ENCODE measurements around the gene CAMSAP2. TPM values are rescaled to one million over a fixed set of nuclear protein-coding genes. Genes with fewer than 3 reads are reported as not detected.

The CAMSAP2 gene
- total and polyA plus RNA-seq, 2 of the 8 experiments (the other 6 are each of a cell fraction or from before 2014, with no cell fraction given) = 4.2 to 27.6 TPM

DNA sequence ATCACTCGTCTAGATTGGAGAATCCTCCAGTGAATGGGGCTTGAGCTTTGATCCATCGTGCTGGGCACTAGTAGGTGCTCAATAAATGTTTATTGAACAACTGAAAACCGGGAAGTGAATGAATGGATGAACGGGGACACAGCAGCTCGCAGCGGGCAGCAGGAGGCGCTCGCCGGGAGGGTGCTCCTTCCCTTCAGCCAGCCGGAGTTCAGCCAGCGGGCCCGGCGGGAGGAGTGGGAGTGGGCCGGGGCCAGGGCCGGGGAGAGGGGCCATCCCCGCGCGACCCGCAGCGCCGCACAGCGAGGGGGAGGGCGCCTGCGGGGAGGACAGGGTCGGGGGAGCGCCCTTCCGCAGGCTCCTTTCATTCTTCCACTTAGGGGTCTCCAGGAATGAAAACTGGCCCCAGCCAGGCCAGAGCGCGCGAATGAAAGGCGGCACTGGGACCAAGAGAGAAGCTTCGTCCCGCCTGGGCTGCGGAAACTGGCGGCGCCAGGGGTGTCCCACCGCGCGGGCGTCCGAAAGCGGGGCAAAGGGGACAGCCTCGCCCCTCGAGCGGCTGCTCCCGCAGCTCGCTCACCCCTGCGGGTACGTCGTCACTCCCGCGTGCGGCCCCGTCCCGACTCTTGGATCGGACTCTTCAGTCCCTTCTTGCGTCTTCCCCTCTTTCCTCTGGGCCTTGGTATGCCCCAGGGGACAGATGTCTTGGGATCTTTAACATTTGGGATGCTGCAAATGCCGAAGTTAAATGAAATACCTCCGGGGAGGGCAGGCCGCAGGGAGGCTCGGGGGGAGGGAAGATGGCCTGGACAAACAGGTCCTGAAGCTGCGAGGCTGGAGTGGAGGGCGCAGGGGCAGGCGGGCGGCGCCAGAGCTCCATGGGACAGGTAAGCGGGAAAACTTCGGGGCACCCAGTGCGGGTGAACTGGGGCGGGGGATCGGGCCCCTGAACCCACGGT is 152.4 kb downstream of the CAMSAP2 start:
- peak overlapping the region; percentile 91 for H3K56ac ChIP-seq (replicated peaks; ENCODE audit: insufficient read length, low read depth, low read length)
- no peak overlapping the region for H3K4ac ChIP-seq (replicated peaks; ENCODE audit: insufficient read length, low read depth, low read length)
- peak overlapping the region; percentile 97 for H2BK5ac ChIP-seq (ENCODE audit: low read depth, low read length)
- peak overlapping the region; percentile 91 for H2BK120ac ChIP-seq (replicated peaks; ENCODE audit: low read depth, low read length)
- H3K79me1 ChIP-seq (ENCODE audit: low read depth, low read length) = peaks cover 7% of the 10 kb centered on the region
- H3K23me2 ChIP-seq (ENCODE audit: low read depth, low read length) = peaks cover 8% of the 10 kb centered on the region
- peaks cover 2 to 7% of the 10 kb centered on the region in 2 experiments for H4K20me1 ChIP-seq (replicated peaks in 1 of 2; ENCODE audit: control insufficient read depth in 1 of 2, insufficient read depth in 2 of 2, low read length in 2 of 2)
- DNase-seq (ENCODE audit: low read depth in 1 of 2, low spot score in 2 of 2) (peak in 1 of 2 experiments; percentile 86), FAIRE-seq (no peak)
- H2BK12ac ChIP-seq (ENCODE audit: low read depth, low read length) = peak overlapping the region; percentile 82
- CTCF ChIA-PET (ENCODE audit: partially characterized antibody) = interaction anchor here (0.6 to 8.6 kb wide), 17 partner anchors 11 to 269 kb away, joined by 3 to 47 read pairs (median 5); partner anchors contain the start of gene GPR25
- H2BK20ac ChIP-seq (ENCODE audit: low read length) = no peak overlapping the region
- peak overlapping the region; percentile 99 for H4K8ac ChIP-seq (ENCODE audit: extremely low read depth, insufficient read depth, low read length)
- H3K4me3 ChIP-seq (ENCODE audit: extremely low read depth in 1 of 4, insufficient read depth in 2 of 4, low read depth in 3 of 4, low read length in 4 of 4) = peak overlapping the region; percentile 67 to 90 (median 75)
- no peak overlapping the region for H3K14ac ChIP-seq (ENCODE audit: insufficient read length)
- peak overlapping the region; percentile 79 for H4K5ac ChIP-seq (ENCODE audit: insufficient read length, low read depth, low read length)
- POLR2A ChIA-PET (ENCODE audit: partially characterized antibody) = interaction anchor here (0.6 to 11.2 kb wide), 31 partner anchors 12 to 526 kb away, joined by 3 to 208 read pairs (median 4); partner anchors contain the start of genes DDX59, GPR25, KIF14 and KIF21B
- H4K91ac ChIP-seq (replicated peaks; ENCODE audit: insufficient read length, low read length) = peak overlapping the region; percentile 98
- peak overlapping the region; percentile 99 for H3K27ac ChIP-seq (ENCODE audit: low read depth, low read length)
- peaks cover 3 to 41% of the 10 kb centered on the region in 2 experiments for H3K79me2 ChIP-seq (ENCODE audit: control insufficient read depth in 1 of 2, insufficient read depth in 2 of 2, low read length in 2 of 2)
- no peaks in the 10 kb centered on the region for H3K9me3 ChIP-seq (ENCODE audit: insufficient read depth in 2 of 2, low read depth in 1 of 2, low read length in 1 of 2)
- H2BK15ac ChIP-seq (ENCODE audit: low read length) = no peak overlapping the region; the same call in 1 of the 2 replicates
- no peaks in the 10 kb centered on the region for H3K27me3 ChIP-seq (replicated peaks in 1 of 4; ENCODE audit: control insufficient read depth in 3 of 4, extremely low read depth in 1 of 4, insufficient read depth in 3 of 4, low read length in 3 of 4)
- H3K23ac ChIP-seq (ENCODE audit: insufficient read length) = no peak overlapping the region
- H3K36me3 ChIP-seq (ENCODE audit: control insufficient read depth in 2 of 4, insufficient read depth in 4 of 4, low read length in 3 of 4) = no peaks in the 10 kb centered on the region
- H3K4me1 ChIP-seq (replicated peaks in 1 of 4; ENCODE audit: control insufficient read depth in 3 of 4, insufficient read depth in 4 of 4, low read length in 3 of 4) = peaks cover 15 to 49% (median 34%) of the 10 kb centered on the region in 4 experiments
- H3K9ac ChIP-seq (replicated peaks in 1 of 4; ENCODE audit: extremely low read depth in 1 of 4, low read depth in 3 of 4, low read length in 3 of 4) = peak overlapping the region; percentile 92 to 98 (median 95)
- WGBS, 2 experiments (ENCODE audit: extremely low coverage in 1 of 2, insufficient coverage in 1 of 2, insufficient read length in 1 of 2, insufficient replicate concordance in 2 of 2, low coverage in 1 of 2, low lambda C conversion rate in 2 of 2, missing lambda C conversion rate in 1 of 2) = 3% methylated on average over 50 of the region's 72 CpGs; no CpG with 5 or more reads in 1 of the 2 experiments
- H3K4me2 ChIP-seq (ENCODE audit: insufficient read depth in 1 of 2, low read depth in 2 of 2, low read length in 2 of 2) = peak overlapping the region; percentile 79 to 95
- H3K18ac ChIP-seq (ENCODE audit: extremely low read depth, low read length) = peak overlapping the region; percentile 98
- no peak overlapping the region for H2AFZ ChIP-seq (ENCODE audit: low read length)
- H2AK5ac ChIP-seq (ENCODE audit: low read depth, low read length) = peak overlapping the region; percentile 33; the same call in 1 of the 2 replicates
- TF ChIP-seq CREB1 (IDR thresholded peaks at IDR 0.05) (no peak), ATF3 (IDR thresholded peaks at IDR 0.05; ENCODE audit: insufficient read depth, low read depth, low read length) (no peak), CBX5 (IDR thresholded peaks at IDR 0.05; ENCODE audit: low read depth, low read length) (no peak), EGR1 (IDR thresholded peaks at IDR 0.05; ENCODE audit: borderline replicate concordance, low read depth, low read length) (0 out of 2 replicates have a peak, but pooled peaks have one; percentile 6), CHD2 (IDR thresholded peaks at IDR 0.05; ENCODE audit: low read length) (no peak), EP300 (IDR thresholded peaks at IDR 0.05; ENCODE audit: borderline replicate concordance in 1 of 2, low read depth in 2 of 2, low read length in 2 of 2) (peak in 1 of 2 experiments; percentile 96; a peak in 2 of 3 replicates), FOSL1 (IDR thresholded peaks at IDR 0.05; ENCODE audit: insufficient read depth, low read depth, low read length) (no peak)
- TF ChIP-seq, protein P1, sequence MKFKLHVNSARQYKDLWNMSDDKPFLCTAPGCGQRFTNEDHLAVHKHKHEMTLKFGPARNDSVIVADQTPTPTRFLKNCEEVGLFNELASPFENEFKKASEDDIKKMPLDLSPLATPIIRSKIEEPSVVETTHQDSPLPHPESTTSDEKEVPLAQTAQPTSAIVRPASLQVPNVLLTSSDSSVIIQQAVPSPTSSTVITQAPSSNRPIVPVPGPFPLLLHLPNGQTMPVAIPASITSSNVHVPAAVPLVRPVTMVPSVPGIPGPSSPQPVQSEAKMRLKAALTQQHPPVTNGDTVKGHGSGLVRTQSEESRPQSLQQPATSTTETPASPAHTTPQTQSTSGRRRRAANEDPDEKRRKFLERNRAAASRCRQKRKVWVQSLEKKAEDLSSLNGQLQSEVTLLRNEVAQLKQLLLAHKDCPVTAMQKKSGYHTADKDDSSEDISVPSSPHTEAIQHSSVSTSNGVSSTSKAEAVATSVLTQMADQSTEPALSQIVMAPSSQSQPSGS (IDR thresholded peaks at IDR 0.05; ENCODE audit: low read length) = 0 out of 2 replicates have a peak, but pooled peaks have one; percentile 18
